ENCODE data around the gene SPRED1.

The SPRED1 gene

DNA sequence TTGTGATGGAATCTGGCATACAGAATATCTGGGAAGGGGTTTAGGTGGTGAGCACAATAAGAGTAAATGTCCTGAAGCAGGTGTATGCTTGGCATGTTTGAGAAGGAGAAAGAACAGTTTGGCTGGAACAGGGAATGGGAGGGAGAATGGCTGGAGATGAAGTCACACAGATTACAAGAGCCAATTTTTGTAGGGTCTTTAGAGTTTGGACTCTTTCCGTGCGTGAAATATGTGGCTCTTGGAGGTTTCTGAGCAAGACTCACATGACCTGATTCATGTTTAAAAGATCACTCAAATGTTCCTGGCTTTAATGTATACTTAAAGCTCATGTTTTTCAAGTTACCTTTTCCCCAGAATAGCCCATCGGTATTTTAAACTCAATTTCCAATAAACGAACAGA is 32.8 kb downstream of the SPRED1 start:
- DNase-seq = no peak

DNA sequence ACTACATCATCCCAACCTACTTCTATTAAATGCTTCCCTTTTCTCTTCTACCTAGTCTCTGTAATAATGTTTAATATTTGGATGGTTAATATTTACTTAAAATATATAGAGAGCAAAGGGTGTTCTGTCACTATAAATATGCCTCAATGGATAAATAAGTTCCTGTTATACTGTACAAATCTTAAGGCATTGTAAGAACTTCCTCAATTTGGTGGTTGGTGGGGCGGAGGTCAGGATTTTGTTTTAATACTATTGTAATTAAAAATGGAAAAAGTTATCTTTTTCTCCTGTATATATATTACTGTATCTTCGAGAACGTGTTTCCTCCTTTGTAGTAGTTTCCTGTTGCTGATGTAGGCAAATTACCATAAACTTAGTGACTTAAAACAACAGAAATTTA is 41.5 kb downstream of the SPRED1 start:
- DNase-seq = no peak

DNA sequence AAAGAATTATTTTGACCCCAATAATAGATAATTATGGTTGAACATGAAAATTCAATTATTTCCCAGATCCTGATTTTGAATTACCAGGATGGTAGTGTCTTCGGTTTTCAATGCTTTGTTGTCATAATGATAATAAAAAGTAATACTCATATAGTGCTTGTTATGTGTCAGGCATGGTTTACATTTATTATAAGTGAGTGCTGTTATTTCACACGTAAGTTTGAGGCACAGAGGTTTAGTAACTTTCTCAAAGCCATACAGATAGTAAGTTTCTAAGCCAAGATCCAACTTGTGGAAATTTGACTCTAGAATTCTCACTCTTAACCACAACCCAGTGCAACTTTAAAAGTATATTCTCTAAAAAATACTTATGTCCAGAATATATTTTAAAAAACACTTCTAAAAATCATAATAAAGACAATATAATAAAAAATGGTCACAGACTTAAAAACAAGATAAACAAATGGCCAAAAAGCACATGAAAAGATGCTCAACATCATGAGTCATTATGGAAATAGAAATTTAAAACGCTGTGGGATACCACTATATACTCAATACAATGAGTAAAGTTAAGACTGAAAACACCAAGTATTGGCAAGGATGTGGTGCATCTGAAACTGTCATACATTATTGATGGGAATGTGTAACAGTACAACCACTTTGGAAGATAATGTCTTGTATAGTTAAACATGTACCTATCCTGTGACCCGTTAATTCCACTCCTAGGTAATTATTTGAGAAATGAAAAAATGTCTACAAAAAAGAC is 45.2 kb downstream of the SPRED1 start:
- DNase-seq = no peak

DNA sequence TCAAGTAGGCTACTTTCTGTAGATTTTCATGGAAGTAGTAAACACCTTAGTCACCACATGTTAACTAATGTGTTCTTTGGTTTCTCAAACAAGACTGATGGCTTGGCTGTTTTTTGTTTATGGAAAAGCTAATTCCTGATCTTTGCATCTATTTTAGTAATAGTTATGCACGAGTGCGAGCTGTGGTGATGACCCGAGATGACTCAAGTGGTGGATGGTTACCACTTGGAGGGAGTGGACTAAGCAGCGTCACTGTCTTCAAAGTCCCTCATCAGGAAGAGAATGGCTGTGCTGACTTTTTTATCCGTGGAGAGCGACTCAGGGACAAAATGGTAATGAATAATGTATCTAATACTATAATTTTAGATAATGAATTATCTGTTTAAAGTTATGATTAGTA is 46.6 kb downstream of the SPRED1 start:
- DNase-seq = no peak

DNA sequence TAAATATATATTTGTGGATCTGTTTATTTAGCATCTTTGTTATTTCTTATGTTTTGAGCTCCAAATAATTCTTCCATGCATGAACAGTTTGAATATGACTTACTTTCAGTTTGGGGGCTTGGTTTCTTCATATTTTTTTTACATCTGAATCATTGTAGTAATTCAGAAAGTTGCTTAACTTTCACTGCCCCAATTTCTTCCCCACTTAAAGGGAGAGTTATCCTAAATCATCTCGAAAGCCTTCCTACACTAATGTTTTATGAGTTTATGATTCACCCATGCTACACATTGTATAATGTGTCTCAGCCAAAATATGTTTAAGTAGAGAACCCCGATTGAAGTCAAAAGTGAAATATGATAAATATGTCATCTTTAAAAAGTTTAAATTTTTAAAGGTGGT is 47.8 kb downstream of the SPRED1 start:
- no peak for DNase-seq

DNA sequence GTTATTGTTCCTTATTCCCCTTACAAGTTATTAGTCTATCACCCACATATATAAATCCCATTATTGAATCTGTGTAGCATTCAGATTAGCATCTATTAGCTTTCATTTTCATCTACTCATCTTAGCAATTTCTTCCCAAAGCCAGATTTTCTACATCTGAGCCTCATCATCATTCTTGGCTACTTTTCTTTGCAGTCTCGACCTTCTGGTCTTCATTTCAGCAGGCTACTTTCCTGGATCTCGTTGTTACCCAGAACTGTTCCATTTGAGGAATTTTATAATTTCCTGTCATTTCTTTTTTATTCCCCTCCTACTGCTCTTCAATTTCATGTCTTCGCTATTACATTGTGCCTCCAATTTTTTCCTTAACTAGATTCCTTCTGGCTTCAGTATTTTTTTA is 51.8 kb downstream of the SPRED1 start:
- DNase-seq = no peak

DNA sequence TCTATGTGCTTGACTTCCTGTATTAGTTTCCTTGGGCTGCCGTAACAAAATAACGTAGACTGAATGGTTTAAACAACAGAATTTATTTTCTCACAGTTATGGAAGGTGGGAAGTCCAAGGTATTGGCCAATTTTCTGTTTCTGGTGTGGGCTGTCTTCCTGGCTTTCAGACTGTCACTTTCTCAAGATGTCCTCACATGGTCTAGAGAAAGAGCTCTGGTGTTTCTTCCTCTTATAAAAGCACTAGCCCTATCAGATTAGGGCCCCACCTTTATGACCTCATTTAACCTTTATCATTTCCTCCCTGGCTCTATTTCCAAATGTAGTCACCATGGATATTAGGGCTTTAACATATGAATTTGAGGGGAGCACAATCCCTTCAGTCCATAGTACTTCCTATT is 54.6 kb downstream of the SPRED1 start:
- no peak for DNase-seq

DNA sequence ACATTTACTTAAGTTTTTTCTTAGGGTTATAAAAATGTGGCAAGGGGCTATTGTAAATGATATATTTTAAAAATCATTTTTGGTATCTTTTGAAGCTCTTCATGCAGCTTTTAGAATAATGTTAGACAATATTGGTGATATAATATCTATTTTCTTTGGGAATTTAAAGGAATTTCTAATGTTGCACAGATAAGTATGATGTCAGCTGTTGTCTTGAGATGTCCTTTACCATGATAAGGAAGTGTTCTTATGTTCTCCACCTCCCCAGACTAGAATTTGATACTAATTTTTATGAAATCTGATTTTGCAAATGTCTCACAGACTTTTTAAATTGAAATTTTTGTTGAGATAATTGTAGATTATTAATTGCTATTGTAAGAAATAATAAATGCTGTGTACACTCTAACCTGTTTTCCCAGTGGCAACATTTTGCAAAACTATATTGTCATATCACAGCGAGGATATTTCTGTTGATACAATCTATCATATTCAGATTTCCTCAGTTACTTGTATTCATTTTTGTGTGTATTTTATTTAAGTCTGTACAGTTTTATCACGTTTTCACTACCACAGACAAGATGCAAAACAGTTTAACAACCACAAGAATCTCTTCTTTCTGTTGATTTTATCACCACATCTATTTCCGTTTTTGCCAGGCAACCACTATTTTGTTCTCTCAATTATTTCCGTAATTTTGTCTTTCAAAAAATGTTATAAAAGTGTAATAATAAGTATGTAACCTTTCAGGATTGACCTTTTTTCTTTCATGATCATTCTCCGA is 55.4 kb downstream of the SPRED1 start:
- no peak for DNase-seq

DNA sequence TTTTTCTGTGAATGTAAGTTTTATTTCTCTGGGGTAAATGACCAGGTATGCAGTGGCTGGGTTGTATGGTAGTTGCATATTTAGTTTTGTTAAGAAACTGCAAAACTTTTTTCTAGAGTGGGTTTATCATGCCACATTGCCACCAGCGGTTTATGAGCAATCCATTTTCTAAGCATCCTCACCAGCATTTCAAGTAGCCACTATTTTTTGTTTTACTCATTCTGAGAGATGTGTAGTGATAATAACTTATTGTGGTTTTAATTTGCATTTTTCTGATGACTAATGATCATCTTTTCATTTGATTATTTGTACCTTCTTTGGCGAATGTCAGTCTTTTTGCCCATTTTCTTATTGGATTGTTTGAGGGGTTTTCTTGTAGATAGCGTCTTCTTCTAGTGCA is 56.2 kb downstream of the SPRED1 start:
- no peak for DNase-seq

DNA sequence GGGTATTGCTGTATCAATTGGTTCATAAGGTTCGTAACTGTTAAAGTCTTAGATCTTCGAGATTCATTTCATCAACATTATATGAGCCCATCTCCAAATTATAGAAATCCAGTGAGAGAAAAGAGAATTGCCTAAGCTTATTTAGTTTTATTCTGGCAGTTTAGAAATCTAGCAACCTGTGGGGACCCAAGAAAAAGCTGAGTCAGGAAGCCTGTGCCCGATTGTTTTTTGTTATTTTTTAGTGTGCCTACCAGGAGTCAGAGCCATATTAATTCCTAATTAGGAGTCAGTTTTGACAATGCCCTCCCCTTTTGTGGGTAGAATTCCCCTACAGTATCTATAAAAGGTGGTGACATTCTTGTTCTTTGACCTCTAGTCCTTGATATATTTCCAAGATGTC is 59.6 kb downstream of the SPRED1 start:
- DNase-seq = no peak

DNA sequence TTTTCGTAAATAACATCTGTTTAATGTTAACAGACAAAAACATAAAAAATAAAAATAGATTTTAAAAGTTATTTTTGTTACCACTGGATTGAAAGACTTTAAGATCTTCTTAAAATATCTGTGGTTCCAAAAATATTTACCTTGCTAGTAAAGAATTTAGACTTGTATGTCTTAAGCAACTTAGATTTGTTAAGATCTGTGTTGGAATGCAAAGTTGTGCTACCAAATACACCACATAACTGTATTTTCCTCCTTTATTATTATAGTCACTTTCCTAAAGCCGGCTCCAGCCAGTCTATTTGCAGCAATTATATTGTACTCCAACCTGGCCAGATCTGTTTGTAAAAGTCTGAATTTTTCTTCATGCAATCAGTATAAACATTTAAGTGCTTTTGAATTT is 63.7 kb downstream of the SPRED1 start:
- no peak for DNase-seq

DNA sequence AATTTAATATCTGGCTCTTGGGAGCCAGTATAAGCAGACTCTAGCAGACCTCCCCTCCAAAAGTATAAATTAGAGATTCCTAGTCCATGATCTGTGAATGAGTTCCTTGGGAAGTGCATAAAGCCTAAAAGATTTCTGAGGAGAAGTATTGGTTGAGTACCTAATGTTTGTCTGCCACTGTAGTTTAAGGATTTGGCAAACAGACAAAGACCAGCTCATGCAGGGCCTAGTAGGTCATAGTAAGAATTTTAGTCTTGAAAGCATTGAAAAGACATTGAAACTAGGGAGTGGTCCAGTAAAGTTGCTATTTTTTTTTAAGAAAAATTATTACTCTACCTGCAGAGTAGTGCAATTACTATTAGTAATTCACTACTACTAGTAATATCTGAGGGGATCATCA is 67.5 kb downstream of the SPRED1 start:
- DNase-seq = no peak

DNA sequence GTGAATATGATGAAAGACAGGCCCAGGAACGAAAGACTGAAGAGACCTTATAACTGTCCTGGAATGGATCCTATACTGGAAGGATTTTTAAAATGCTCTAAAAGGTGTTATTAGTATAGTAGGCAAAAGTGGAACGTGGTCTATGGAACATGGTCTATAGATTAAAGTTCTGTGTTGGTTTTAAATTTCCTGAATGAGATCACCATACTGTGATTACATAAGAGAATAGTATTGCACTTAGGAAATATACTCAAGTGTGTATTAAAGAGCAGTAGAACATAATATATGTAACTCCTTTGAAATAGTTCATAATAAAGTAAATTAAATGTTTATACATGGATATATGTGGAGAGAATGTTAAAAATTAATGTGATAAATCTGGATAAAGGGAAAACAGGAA is 68.2 kb downstream of the SPRED1 start:
- DNase-seq = no peak

DNA sequence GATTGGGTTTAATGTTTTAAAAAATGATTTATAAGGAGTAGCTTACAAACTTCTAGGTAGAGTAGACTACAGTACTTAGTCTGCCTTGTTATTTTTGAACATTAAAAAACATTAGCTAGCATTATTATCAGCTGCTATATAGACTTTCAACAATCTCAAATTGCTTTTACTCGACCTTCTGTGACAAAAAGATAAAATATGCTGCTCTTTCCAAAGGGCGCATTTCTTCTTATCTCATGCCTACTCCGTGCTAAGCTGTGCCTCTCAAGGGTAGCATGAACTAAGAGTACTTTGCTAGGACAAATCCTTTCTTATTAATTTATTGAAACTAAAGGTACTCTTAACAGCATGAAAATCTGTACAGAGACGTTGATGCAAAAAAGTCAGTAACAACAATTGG is 71.3 kb downstream of the SPRED1 start:
- DNase-seq = no peak

DNA sequence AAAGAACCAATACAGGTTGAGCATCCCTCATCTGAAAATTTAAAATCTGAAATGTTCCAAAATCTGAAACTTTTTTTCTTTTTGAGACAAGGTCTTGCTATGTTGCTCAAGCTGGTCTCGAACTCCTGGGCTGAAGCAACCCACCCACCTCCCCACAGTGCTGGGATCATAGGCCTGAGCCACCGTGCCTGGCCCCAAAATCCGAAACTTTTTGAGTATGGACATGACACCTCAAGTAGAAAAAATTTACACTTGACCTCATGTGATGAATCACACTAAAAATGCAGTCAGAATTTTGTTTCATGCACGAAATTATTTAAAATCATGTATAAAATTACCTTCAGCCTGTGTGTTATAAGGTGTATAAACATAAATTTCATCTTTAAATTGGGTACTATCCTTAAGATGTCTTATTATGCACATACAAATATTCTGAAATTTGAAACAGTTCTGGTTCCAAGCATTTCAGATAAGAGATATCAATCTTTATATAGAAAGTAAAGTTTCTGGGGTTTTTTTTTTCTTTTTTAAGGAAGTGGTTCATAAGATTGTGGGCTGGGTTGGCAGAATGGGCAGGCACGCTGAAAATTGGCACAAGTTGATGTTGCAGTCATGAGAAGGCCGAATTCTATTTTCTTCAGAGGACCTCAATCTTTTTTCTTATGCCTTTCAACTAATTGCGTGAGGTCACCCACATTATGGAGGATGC is 72.5 kb downstream of the SPRED1 start:
- no peak for DNase-seq

DNA sequence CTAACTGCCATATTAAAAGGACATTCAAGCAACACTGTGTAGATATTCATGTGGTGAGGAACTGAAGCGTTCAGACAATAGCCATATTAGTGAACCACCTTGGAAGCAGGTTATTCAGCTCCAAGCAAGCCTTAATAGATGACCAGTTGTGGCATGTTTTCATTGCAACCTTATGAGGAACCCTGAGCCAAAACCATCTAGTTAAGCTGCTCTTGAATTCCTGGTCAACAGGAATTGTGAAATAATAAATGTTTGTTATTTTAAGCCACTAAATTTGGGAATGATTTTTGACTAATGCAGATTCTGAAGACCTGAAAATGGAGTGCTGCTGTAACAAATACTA is 73.0 kb downstream of the SPRED1 start:
- DNase-seq = no peak

DNA sequence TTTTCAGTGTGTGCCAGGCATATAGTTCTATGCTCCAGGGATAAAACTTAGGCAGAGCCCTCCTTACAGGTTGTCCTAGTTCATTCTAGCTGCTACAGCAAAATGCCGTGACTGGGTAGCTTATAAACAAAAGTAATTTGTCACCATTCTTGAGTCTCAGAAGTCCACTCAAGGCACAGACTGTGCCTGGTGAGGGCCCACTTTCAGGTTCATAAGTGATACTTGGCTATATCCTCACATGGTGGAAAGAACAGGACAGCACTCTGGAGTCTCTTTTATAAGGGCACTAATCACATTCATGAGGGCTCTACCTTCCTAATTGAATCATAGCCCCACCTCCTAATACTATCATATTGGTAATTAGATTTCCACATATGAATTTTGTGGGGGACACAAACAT is 80.1 kb downstream of the SPRED1 start:
- no peak for DNase-seq

DNA sequence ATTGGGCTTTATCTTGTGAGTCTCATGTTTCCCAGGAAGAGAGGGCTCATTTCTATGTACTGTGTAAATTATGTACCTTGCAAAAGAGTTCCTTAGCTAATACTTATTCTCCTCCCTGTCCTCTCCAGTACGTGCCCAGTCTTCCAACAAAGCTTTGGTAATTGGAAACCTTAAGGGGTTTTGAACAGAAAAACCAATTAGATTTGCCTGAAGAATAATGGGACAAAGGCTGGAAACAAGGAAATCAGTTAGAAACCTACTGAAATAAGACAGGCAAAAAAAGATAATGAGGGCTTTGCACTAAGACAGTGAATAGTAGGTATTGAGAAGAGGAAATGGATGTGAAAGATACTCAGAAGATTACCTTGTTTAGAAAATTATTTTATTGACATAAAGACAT is 82.5 kb downstream of the SPRED1 start:
- DNase-seq = no peak

DNA sequence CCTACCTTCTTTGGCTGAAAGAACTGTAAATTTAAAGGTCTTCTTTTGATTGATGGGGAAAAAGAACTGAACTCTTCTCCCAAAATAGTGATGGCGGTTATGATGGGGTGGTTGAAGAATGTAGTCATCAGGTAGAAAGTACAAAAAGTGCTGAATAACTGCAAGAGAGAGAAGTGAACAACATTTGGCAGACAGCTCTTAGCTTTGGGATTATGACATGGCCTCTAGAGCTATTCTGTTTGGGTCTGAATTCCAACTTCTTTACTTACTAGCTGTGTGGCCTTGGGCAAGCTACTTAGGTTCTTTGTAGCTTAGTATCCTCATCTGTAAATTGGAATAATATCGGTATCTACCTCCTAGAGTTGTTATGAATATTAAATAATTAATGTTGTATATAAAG is 91.7 kb downstream of the SPRED1 start:
- DNase-seq = no peak

DNA sequence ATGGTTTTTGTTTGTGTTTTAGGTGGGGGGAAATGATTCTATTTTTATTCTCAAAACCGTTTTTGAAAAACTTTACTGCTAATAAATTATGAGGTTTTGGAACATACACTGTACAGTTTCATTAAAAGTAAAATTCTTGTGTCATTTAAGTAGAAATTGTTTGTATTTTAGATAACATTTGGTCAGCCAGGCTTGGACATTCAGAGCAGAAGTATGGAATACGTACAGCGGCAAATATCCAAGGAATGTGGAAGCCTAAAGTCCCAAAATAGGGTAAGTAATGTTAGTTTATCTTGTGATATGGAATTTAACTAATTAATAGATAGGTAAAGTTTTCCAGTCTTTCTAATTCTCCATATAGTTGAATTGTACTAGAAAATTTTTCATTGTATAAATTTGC is 96.6 kb downstream of the SPRED1 start:
- DNase-seq = no peak

DNA sequence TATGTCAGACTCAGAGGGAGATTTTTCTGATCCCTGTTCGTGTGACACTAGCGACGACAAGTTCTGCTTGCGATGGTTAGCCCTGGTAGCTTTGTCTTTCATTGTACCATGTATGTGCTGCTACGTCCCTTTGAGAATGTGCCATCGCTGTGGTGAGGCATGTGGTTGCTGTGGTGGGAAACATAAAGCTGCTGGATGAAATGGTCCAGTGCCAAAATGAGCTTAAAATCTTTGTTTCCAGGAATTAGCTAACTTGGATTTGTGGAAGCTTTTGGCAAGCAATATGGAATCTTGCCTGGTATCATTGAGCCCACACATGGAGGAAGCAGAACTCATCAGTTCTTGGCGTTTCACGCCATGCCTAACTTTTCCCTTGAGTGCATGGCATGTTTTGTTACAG is 98.8 kb downstream of the SPRED1 start:
- no peak for DNase-seq

DNA sequence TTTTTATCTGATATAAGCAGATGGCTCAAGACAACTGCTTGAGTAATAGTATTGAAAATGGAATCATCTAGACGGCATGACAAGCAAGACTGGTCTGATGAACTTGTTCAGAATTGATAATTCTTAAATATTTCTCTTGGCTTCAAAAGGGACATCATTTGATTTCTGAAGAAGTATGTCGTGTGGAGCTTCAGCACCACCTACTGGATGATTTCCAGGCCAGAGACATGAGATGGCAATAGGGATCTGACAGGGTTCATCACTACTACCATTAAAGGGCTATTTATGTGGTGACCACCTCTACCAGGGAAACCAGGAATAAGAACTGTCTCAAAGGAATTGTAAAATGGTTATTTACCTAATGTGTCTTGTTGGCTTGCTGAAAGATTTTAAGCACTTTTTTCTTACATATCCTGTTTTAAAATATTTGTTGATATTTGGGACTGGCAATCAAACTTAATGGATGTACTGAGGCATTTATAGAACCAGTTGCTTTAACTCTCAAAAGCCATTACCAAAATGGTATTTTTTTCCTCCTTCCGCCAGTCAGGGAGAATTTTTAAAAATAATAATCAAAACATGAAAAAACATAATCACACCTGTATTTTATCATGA is 101.8 kb downstream of the SPRED1 start:
- peak; percentile 55 to 58 for DNase-seq

DNA sequence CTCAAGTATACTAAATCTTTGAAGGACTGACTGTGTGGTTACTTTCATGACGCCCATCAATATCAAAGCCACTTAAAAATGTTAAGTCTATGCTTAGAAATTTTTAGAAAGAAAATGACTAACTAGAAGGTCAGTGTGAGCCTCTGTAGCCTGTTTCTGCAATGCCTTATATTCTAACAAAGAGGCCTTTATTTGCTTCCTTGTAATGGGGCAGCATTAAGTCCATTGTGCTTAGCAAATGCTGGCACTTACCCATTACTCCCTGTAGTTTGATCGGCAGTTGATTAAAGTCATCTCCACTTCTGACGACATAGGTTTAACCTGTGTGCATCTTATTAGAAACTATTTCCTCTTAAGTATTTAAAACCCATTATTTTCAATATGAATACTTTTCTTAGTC is 109.7 kb downstream of the SPRED1 start:
- no peak for DNase-seq

DNA sequence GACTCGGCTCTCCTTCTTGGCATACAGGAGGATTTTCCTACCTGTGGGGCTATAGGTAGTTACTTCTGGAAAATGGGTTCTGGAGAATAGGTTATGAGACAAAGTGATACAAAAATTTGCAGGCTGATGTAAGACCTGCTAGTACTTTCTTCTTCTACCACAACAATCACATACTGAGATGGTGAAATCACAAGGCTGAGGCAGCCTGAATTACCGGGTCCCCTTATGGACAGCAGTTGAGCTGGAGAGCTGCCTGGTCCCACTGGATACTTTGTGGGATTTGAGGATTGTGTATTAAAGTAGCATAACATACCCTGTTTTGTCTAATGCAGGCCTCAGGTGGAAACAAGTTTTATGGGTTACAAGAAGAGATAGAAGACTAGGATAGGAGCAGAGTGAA is 114.8 kb downstream of the SPRED1 start:
- DNase-seq = no peak

Data from NCI-H2081 (cell line).